HEK293T (cell line): ENCODE data around the gene KY.

Experiments
- CTCF ChIA-PET: fragments of 350-600 bp; formaldehyde crosslinking; extraction: SDS; loops from one replicate; lab custom pipeline; 2021; ENCODE audit warnings: antibody characterized with exemption, inconsistent platforms; lab: Yijun Ruan, JAX
- POLR2A ChIA-PET: fragments of 350-600 bp; formaldehyde crosslinking; extraction: SDS; loops from one replicate; lab custom pipeline; 2020; ENCODE audit warnings: antibody characterized with exemption, inconsistent platforms; lab: Yijun Ruan, JAX
- DNase-seq: peaks from one replicate; pipeline ENCODE4 v3.0.0; 2012; ENCODE audit warnings: mixed read lengths; ENCODE audit errors: extremely low spot score
- ARNT ChIP-seq: fragments of 450-650 bp; IDR thresholded peaks from 2 replicates; pipeline ENCODE4 v1.6.1; 2017; ENCODE audit warnings: mild to moderate bottlenecking
- BHLHE40 ChIP-seq: fragments of 450-650 bp; IDR thresholded peaks from 2 replicates; pipeline ENCODE4 v1.6.1; 2016; ENCODE audit warnings: mild to moderate bottlenecking, moderate library complexity, borderline replicate concordance
- CTBP1 ChIP-seq: fragments of 450-650 bp; IDR thresholded peaks from 2 replicates; pipeline ENCODE4 v1.6.1; 2016; ENCODE audit warnings: borderline replicate concordance
- ELF4 ChIP-seq: fragments of 450-650 bp; IDR thresholded peaks from 2 replicates; pipeline ENCODE4 v1.6.1; 2017; ENCODE audit warnings: antibody characterized with exemption
- FOXA1 ChIP-seq: fragments of 450-650 bp; IDR thresholded peaks from 2 replicates; pipeline ENCODE4 v1.6.1; 2016; ENCODE audit warnings: mild to moderate bottlenecking
- FOXK2 ChIP-seq: fragments of 450-650 bp; IDR thresholded peaks from 2 replicates; pipeline ENCODE4 v1.6.1; 2016; ENCODE audit warnings: mild to moderate bottlenecking
- FOXM1 ChIP-seq: fragments of 450-650 bp; IDR thresholded peaks from 2 replicates; pipeline ENCODE4 v1.6.1; 2017; ENCODE audit warnings: mild to moderate bottlenecking, borderline replicate concordance
- HDGF ChIP-seq: fragments of 450-650 bp; IDR thresholded peaks from 2 replicates; pipeline ENCODE4 v1.6.1; 2017; ENCODE audit warnings: antibody characterized with exemption, borderline replicate concordance
- L3MBTL2 ChIP-seq: fragments of 450-650 bp; conservative IDR thresholded peaks from 2 replicates; pipeline ENCODE4 v1.6.1; 2016; ENCODE audit warnings: mild to moderate bottlenecking
- LEF1 ChIP-seq: fragments of 450-650 bp; IDR thresholded peaks from 2 replicates; pipeline ENCODE4 v1.6.1; 2017; ENCODE audit warnings: mild to moderate bottlenecking, borderline replicate concordance
- NFRKB ChIP-seq: fragments of 450-650 bp; IDR thresholded peaks from 2 replicates; pipeline ENCODE4 v1.6.1; 2016; ENCODE audit warnings: mild to moderate bottlenecking, moderate library complexity
- SP1 ChIP-seq: fragments of 450-650 bp; IDR thresholded peaks from 2 replicates; pipeline ENCODE4 v1.6.1; 2017
- SUZ12 ChIP-seq: fragments of 450-650 bp; IDR thresholded peaks from 2 replicates; pipeline ENCODE4 v1.6.1; 2016; ENCODE audit warnings: mild to moderate bottlenecking
- TARDBP ChIP-seq: fragments of 450-650 bp; IDR thresholded peaks from 2 replicates; pipeline ENCODE4 v1.6.1; 2016
- ZNF384 ChIP-seq: fragments of 450-650 bp; IDR thresholded peaks from 2 replicates; pipeline ENCODE4 v1.6.1; 2016
- TF ChIP-seq, protein P1 (sequence below): fragments of 450-650 bp; IDR thresholded peaks from 2 replicates; pipeline ENCODE4 v1.6.1; 2016

KY gene, protein sequence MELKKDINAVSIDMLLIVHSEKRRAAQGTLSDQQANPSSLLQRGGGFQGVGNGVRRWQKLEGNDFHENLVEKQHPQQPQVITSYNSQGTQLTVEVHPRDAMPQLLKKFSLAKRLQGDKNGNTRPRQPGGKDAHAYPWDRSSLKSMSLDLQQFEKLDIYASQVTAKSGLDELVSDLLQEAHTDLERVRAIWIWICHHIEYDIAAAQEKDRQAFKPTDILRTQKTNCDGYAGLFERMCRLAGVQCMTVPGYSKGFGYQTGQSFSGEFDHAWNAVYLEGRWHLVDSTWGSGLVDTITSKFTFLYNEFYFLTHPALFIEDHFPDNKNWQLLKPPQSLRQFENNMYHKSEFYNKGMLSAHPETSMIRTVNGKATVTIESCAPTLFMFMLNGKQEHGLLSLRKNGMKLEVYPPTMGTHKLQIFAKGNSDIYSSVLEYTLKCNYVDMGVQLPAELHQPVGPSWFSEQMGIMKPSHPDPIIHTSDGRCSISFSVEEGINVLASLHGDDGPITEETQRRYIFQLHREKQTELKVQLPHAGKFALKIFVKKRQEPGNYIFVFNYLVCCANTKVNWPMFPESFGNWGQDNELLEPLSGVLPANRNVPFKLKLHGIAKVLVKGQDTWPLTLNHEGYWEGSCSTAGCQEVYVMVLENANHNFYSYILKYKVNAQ

DNA sequence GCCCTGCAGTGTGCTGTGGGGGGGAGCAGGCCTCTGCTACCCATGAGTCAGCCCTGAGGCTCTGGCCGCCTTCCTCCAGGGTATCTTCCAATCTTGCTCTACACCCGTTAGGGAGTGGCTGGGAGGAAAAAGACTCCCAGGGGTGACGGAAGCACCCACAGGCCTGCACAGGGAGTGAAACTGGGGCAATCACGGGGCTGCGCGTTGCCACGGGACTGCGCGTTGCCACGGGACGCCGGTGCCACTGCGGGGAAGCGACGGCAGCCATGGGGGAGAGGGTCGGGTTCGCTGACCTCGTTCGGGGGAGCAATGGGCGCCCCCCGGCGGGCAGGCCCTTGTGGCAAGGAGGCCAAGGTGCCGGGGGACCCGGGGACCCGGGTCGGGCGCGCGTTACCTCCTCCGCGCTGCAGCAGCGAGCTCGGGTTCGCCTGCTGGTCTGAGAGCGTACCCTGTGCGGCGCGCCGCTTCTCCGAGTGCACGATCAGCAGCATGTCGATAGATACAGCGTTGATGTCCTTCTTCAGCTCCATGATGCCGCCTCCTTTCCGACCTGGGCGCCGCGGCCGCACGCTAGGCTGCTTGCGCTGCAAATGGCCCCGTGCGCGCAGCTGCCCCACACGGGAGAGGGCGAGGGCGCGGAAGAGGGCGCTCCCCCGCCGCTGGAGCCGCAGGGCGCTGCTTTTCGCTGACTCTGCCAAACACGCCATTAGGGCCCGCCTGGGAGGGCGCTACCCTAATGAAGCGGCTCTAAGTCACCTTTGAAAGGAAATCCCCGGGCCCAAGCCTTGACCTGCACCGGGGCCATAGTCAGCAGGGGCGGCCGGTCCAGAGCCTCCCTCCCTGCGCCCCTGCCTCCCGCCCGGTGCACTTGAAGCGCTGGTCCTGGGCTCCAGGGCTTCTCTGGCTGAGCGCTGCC is at the start of gene KY:
Gene KY, minus strand, starts transcription at position 592 of the 916 bp plus-strand sequence. Its CDS starts 62 bp downstream, at position 530.
- CTCF ChIA-PET: interaction anchor here (0.6 kb wide), 1 partner anchor 61 kb away, joined by 4 read pairs; no protein-coding TSS in a partner anchor
- TF ChIP-seq L3MBTL2 (0 out of 2 replicates have a peak, but pooled peaks have one; percentile 20), LEF1 (no peak), ARNT (no peak), NFRKB (no peak)
- TF ChIP-seq, protein P1, sequence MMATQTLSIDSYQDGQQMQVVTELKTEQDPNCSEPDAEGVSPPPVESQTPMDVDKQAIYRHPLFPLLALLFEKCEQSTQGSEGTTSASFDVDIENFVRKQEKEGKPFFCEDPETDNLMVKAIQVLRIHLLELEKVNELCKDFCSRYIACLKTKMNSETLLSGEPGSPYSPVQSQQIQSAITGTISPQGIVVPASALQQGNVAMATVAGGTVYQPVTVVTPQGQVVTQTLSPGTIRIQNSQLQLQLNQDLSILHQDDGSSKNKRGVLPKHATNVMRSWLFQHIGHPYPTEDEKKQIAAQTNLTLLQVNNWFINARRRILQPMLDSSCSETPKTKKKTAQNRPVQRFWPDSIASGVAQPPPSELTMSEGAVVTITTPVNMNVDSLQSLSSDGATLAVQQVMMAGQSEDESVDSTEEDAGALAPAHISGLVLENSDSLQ: no peak
- POLR2A ChIA-PET: no interaction called here
- DNase-seq: peak; percentile 46

DNA sequence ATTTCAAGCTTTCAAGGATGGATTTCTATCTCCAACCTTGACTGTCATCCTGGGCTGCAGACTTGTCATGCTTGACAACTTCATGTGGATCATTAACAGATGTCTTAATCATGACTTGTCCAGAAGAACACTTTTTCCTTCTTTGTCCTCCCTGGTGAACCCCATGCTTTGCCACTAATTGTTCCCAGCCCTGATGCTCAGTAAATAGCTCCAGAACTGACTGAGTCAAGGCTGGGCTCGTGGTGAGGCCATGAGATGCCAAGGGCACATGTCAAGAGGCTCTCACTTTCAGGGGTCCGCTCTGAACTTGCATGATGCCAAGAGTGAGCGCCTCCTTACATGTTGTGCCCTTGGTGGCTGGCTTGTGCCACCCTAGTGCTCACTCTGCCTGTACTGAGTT is 48.9 kb upstream of the KY start:
- POLR2A ChIA-PET: no interaction called here
- CTCF ChIA-PET: no interaction called here
- DNase-seq: no peak
- TF ChIP-seq ELF4 (no peak), NFRKB (no peak), BHLHE40 (no peak), FOXK2 (no peak), L3MBTL2 (no peak), FOXA1 (no peak), ARNT (no peak), TARDBP (no peak), HDGF (no peak)

DNA sequence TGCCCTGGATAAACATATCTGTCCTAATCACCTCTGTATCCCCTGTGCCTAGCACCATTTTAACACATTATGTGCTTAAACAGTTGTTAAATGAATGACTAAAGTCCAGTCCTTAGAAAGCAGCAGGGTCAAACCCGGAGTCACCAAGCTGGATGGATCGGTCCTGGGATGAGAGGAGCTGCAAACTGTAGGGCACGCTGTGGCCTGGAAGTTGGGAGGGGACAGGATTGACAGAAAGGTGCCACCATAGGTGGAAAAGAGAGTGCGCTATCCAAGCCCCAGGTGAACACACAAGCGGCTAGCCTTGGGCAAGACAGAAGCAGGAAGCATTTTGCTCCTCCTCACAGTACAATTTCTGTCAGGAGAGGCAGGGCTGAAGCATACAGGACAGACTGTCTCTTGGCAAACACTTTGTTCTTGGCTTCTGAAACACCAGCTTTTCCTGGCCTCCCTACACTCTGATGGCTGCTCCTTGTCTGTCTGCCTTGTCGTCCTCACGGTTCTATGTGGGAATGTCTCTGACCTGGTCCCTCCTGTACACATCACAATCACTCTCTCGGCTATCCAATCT is 48.4 kb upstream of the KY start:
- DNase-seq: no peak
- ChIA-PET CTCF (no interaction called here), POLR2A (no interaction called here)
- TF ChIP-seq FOXK2 (no peak), BHLHE40 (no peak), CTBP1 (no peak), LEF1 (no peak), FOXM1 (no peak), ELF4 (no peak), ZNF384 (no peak), HDGF (no peak), SUZ12 (no peak), SP1 (no peak), ARNT (no peak), TARDBP (no peak), L3MBTL2 (no peak), FOXA1 (no peak), NFRKB (no peak)

DNA sequence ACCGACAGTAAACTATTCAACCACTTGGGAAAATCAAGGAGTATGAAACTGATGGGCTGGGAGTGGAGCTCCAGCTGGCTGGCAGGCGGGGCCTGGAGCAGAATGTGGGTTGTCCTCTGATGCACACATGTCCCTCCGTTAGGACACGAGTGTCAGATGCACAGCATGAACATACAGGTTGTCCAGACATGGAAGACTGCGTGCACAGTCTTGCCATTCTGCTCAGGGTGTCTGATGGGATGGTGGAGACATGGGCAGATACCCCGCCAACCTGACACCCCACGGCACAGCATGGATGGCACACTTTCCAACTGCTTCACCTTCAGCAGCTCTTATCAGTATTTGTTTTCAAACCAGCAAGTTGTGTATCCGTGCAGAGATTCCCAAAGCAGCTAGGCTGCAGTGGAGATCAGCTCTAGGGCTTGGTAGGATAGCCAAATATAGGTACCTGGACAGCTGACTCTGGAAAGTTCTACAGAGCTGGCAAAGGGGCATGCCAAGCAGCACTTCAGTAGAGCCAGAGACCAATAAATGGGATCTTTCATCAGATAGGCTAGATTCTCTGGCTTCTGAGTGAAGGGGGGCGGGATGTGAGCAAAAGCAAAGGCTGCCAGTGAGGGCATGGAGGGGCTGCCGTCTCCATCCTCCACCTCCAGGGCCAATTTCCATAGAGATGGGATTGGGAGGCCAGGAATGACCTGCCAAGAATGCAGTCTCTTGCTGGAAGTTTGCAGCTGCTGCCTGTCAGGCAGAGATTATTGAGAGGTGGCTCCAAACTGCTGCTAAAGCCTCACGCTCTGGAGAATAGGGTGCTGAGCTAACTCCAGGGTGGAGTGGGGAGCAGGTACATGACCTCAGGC is 47.2 kb upstream of the KY start:
- TF ChIP-seq NFRKB (no peak), FOXA1 (no peak), LEF1 (no peak), FOXK2 (no peak), SUZ12 (no peak)
- no peak for DNase-seq
- ChIA-PET POLR2A (no interaction called here), CTCF (no interaction called here)

DNA sequence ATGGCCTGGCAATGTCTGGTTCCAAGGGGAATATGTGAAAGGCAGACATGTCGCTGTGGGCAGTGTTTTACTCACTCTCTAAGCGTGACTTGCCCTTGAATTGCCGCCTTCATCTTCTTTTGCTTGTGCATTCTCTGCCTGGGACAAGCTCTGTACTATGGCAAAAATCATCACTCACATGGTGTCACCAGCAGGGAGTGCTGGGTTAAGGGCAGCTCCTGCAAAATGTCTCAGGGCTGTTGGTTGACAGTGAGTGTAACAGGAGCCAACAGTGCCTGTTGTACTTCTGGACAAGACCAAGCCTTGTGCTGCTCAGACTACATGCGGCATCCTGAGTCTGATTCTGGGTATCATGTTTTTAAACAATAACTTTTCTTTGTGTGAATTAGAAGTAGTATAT is 45.3 kb upstream of the KY start:
- ChIA-PET POLR2A (no interaction called here), CTCF (no interaction called here)
- TF ChIP-seq ARNT: no peak
- no peak for TF ChIP-seq ELF4
- TF ChIP-seq ZNF384: no peak
- TF ChIP-seq NFRKB: no peak
- no peak for TF ChIP-seq TARDBP
- no peak for TF ChIP-seq SUZ12
- no peak for TF ChIP-seq FOXA1
- no peak for TF ChIP-seq BHLHE40
- no peak for TF ChIP-seq L3MBTL2
- no peak for DNase-seq

DNA sequence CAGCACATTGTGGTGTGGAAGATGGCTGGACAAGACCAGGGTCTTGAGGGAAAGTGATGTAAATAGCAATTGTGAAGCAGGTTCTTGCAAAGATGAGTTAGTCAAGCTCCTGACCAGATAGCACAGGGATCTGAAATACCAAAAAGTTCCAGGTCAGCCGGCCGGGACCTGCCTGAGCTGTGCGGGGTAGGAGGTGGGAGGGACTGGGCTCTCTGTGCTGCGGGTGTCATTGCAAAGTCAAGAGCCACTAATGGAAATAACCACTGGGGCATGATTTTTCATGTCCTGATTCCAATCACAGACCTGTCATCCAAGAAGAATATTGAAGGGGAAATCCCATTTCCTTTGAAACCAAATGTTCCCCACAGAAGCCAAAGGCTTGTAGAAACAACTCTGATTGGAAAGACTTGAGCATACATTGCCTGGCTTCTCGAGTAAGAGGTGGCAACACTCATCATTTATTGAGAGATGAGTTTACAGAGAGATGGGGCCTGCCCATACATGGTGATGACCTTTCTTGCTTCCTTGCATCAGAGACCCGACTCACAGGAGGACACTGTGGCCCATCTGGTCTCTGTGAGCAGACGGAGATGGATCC is 44.2 kb upstream of the KY start:
- ChIA-PET CTCF (no interaction called here), POLR2A (no interaction called here)

More for the DNA sequence above, 44.2 kb upstream of the KY start:
- no peak for TF ChIP-seq FOXA1
- TF ChIP-seq ELF4: no peak
- no peak for TF ChIP-seq L3MBTL2
- no peak for TF ChIP-seq ARNT
- no peak for TF ChIP-seq CTBP1
- TF ChIP-seq, protein P1: no peak
- TF ChIP-seq FOXK2: no peak
- no peak for TF ChIP-seq LEF1
- TF ChIP-seq BHLHE40: no peak
- TF ChIP-seq SUZ12: no peak
- TF ChIP-seq HDGF: no peak
- DNase-seq: no peak
